Tibial artery (tissue), 4 donors: ENCODE results near the gene MUC2.

Source experiments
- DNase-seq, 2 donors: peaks; one replicate each; pipeline ENCODE4 v3.0.0-alpha.2; 2019
- H3K27ac ChIP-seq, 2 donors: fragments of 200-600 bp; sonication (generic) in 1 of 2; 1 replicate in 1 of 2; 2 replicates in 1 of 2; pipeline ENCODE4 v1.5.1; 2018 to 2019; ENCODE audit warnings: mild to moderate bottlenecking in 1 of 2
- H3K27me3 ChIP-seq, 2 donors: fragments of 200-600 bp; sonication (generic) in 1 of 2; one replicate each; pipeline versions ENCODE4 v1.5.1 to v1.6.0; 2016 to 2019
- H3K36me3 ChIP-seq, 3 donors: fragments of 200-600 bp; sonication (generic) in 2 of 3; one replicate each; pipeline ENCODE4 v1.5.1; 2016 to 2019; ENCODE audit warnings: mild to moderate bottlenecking in 2 of 3
- H3K4me1 ChIP-seq, 4 donors: fragments of 200-600 bp; sonication (generic) in 2 of 4; 1 replicate in 3 of 4; 2 replicates in 1 of 4; pipeline ENCODE4 v1.5.1; 2016 to 2019
- H3K4me3 ChIP-seq, 2 donors: fragments of 200-600 bp; sonication (generic) in 1 of 2; 1 replicate in 1 of 2; 2 replicates in 1 of 2; pipeline ENCODE4 v1.5.1; 2018 to 2019; ENCODE audit warnings: mild to moderate bottlenecking in 2 of 2
- H3K9me3 ChIP-seq, 3 donors: fragments of 200-600 bp; sonication (generic) in 1 of 3; one replicate each; pipeline ENCODE4 v1.5.1; 2016 to 2019
- intact Hi-C: fragments of 100-400 bp; cut with DNase I; formaldehyde crosslinking; loops from one replicate; pipeline ENCODE4 v1.15.0; 2023; ENCODE audit warnings: low total_unique reads
- TF ChIP-seq, protein P1 (sequence below), 2 experiments: fragments of 200-600 bp in 1 of 2; fragments of 450-650 bp in 1 of 2; IDR thresholded peaks; one replicate each; pipeline ENCODE4 v1.5.1; 2017 to 2019; ENCODE audit warnings: antibody characterized with exemption in 2 of 2, mild to moderate bottlenecking in 1 of 2, moderate library complexity in 1 of 2

Gene MUC2

GRCh38 chr11:1082728-1083620, 8.3 kb downstream of the MUC2 start:
- peaks cover 0 to 53% of the 10 kb centered on the region in 2 donors for H3K27me3 ChIP-seq
- no peaks in the 10 kb centered on the region for H3K36me3 ChIP-seq
- peak in 1 of 2 donors; percentile 55 for DNase-seq
- H3K4me1 ChIP-seq, result no peaks in the 10 kb centered on the region
- TF ChIP-seq, protein P1, sequence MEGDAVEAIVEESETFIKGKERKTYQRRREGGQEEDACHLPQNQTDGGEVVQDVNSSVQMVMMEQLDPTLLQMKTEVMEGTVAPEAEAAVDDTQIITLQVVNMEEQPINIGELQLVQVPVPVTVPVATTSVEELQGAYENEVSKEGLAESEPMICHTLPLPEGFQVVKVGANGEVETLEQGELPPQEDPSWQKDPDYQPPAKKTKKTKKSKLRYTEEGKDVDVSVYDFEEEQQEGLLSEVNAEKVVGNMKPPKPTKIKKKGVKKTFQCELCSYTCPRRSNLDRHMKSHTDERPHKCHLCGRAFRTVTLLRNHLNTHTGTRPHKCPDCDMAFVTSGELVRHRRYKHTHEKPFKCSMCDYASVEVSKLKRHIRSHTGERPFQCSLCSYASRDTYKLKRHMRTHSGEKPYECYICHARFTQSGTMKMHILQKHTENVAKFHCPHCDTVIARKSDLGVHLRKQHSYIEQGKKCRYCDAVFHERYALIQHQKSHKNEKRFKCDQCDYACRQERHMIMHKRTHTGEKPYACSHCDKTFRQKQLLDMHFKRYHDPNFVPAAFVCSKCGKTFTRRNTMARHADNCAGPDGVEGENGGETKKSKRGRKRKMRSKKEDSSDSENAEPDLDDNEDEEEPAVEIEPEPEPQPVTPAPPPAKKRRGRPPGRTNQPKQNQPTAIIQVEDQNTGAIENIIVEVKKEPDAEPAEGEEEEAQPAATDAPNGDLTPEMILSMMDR (IDR thresholded peaks at IDR 0.05), result no peak
- no peak overlapping the region for H3K4me3 ChIP-seq
- no peak overlapping the region for H3K27ac ChIP-seq
- H3K9me3 ChIP-seq, result no peaks in the 10 kb centered on the region
- intact Hi-C loops, result no loop called here

DNA sequence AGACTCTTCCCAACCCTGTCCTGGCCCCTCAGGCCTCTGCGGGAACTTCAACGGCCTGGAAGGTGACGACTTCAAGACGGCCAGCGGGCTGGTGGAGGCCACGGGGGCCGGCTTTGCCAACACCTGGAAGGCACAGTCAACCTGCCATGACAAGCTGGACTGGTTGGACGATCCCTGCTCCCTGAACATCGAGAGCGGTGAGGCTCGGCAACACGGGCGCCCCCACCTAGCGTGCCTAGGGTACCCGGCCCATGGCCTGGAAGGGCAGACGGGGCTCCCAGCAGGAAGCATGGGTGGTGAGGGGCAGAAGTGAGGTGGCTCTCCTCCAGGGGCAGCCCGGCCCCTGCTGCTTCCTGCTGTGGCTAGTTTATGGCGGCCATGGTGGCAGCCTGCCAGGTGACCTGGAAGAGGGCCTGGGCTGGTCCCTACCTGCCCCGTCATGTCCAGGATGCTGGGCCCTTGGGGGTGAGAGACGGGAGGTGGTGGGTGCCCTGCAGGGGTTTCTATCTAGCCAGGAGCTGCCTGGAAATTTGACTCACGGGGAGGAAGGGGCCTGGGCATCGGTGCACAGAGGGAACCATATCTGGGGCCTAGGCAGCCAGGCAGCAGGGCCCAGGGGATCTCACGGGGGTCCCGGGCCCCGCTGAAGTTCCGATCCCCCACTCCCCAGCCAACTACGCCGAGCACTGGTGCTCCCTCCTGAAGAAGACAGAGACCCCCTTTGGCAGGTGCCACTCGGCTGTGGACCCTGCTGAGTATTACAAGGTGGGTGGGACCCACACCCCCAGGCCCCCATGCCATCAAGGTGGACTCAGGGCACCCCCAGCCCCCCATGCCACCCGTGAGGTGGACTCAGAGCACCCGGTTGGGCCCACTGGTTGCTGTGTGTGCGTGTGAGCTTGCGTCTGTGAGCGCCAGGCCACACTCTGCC, 9.2 kb downstream of the MUC2 start:
- Histone ChIP-seq H3K4me1 (no peaks in the 10 kb centered on the region), H3K27ac (no peak overlapping the region), H3K27me3 (peaks cover 0 to 54% of the 10 kb centered on the region in 2 donors), H3K9me3 (no peaks in the 10 kb centered on the region), H3K4me3 (no peak overlapping the region), H3K36me3 (no peaks in the 10 kb centered on the region)
- intact Hi-C loops, result no loop called here
- peak in 1 of 2 donors; percentile 64 for DNase-seq
- TF ChIP-seq, protein P1 (IDR thresholded peaks at IDR 0.05), result no peak

DNA sequence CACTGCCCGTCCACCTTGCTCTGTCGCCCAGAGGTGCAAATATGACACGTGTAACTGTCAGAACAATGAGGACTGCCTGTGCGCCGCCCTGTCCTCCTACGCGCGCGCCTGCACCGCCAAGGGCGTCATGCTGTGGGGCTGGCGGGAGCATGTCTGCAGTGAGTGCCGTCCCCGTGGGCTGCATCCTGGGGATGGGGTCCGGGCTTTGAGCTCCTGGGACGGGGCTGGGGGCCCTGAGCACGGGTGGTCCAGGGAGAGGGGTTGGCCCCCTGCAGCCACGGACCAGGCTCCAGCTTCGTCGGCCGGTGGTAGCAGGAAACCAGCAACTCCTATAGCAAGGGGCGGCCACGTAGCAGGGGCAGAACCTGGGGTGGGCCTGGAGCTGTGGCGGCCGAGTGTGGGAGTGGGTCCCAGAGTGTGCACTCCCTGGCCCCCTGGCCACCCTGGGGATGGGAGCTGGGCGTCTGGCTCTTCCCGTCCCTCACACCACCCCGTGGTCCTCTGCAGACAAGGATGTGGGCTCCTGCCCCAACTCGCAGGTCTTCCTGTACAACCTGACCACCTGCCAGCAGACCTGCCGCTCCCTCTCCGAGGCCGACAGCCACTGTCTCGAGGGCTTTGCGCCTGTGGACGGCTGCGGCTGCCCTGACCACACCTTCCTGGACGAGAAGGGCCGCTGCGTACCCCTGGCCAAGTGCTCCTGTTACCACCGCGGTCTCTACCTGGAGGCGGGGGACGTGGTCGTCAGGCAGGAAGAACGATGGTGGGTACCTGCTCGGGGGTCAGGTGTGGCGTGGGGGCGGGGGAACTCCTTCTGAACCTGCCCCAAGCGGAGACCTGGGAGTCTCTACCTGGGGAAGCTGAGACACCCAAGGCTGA, 10.1 kb downstream of the MUC2 start:
- peaks cover 0 to 55% of the 10 kb centered on the region in 2 donors for H3K27me3 ChIP-seq
- peak in 1 of 2 donors; percentile 60 for DNase-seq
- TF ChIP-seq, protein P1 (IDR thresholded peaks at IDR 0.05), result no peak
- H3K36me3 ChIP-seq, result no peaks in the 10 kb centered on the region
- no peak overlapping the region for H3K27ac ChIP-seq
- no peak overlapping the region for H3K4me3 ChIP-seq
- intact Hi-C loops, result no loop called here
- no peaks in the 10 kb centered on the region for H3K9me3 ChIP-seq
- no peaks in the 10 kb centered on the region for H3K4me1 ChIP-seq

DNA sequence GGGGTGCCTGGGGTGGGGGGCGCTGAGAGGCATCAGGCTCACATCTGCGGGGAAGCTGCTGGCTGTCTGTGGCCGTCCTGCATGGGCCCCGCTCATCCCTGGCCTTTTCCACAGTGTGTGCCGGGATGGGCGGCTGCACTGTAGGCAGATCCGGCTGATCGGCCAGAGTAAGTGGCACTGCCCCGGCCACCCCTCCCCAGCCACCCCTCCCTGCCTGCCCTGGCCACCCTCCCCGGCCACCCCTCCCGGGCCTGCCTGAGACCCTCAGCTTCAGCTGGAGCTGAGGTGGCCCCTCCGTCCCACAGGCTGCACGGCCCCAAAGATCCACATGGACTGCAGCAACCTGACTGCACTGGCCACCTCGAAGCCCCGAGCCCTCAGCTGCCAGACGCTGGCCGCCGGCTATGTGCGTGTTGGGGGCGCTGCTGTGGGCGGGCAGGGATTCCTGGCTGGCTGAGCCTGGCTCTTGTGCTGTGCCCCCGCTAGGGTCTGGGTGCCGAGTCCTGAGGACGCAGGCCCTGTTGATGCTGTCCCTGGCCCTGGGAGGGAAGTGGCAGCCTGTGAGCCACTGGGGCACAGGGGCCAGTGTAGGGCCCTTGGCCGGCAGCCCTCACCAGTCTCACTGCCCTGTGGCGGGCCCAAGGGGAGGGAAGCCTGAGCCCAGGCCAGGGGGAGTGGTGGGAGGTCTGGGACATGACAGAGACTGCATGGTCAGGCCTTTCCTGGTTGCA, 10.9 kb downstream of the MUC2 start:
- TF ChIP-seq, protein P1 (IDR thresholded peaks at IDR 0.05), result no peak
- no peaks in the 10 kb centered on the region for H3K9me3 ChIP-seq
- H3K27ac ChIP-seq, result no peak overlapping the region
- DNase-seq, result peak in 1 of 2 donors; percentile 60
- H3K36me3 ChIP-seq, result no peaks in the 10 kb centered on the region
- intact Hi-C loops, result no loop called here
- no peaks in the 10 kb centered on the region for H3K4me1 ChIP-seq
- no peak overlapping the region for H3K4me3 ChIP-seq
- peaks cover 0 to 55% of the 10 kb centered on the region in 2 donors for H3K27me3 ChIP-seq
